ENCODE results near the gene COG4.

Gene COG4

DNA sequence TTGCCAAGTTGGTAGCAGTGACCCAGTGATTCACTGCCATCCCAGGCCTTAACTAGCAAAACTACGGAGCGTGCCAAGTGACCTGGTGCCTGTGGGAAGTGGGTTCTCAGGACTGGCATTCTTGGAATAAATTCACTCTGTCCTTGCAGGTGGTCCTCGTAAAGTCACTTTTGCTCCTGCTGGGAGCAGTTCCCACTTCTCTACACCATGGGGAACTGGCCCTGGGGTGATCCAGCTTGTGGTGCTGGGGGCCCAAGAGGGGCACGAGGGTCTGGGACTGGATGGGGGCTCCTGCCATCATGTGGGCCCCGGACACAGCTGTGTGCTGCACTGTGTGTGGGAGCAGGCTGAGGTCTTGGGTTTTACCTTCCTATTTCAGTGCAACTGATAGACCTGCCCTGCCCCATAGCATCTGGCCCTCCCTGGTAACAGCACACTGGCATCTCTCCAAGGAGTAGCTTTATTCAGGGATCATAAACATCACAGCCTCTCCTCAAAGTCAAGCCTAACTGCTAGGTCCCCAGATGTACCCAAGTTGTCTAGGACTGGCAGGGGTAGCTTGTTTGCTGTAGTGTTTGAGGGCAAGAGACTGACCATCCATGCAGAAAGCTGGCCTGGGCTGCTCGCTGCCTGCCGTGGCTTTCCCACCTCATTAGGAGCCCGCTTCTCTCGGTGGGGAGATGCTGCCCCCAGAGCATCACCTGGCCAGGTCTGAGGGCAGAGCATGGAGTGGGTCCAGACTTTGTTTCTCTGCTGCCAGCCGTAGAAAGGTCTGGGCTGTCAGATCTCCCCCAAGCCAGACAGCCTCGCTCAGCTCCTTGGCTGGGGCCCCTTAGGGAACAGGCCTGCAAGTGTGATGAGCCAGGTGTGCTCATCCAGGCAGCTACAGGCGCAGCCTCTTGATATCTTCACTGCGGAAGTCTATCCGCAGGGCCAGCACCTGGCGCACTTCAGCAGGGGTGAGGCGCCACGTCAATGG lies 42.9 kb downstream of the COG4 start:
- no peak for FAIRE-seq

DNA sequence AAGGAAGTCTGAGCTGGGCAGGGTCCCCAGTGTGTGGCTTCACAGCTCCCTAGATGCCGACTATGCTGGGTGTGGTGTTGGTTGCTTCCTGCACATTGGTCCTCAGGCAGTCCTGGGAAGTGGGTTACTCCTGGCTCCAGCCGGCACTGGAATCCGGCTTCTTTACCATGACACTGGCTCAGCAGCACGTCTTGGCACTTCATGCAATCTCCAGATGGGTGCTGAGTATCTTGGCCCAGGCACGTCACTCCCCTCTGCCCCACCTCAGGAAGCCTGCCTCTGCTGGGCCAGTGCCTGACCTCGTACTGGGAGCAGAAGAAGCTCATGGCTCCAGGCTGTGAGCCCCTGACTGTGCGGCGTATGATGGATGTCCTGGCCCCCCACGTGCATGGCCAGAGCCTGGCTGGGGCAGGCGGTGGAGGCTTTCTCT lies 44.4 kb downstream of the COG4 start:
- FAIRE-seq: no peak
- DNase-seq (ENCODE audit: low spot score): no peak

More for the DNA sequence above, 42.9 kb downstream of the COG4 start:
- DNase-seq (ENCODE audit: low spot score): no peak

DNA sequence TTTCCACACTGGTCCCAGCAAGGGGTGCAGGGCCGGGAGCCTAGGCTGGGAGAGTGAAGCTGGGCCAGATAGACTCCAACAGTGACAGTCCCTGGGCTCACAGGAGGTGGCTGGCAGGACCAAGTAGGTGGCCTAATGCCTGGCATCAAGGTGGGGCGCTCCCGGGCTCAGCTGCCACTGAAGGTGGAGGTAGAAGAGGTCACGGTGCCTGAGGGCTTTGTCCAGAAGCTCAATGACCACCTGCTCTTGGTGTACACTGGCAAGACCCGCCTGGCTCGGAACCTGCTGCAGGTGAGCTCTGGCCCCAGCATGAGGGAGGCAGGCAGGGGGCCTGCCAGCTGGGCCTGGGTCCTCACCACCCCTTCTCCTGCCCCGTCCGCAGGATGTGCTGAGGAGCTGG lies 45.2 kb downstream of the COG4 start:
- DNase-seq (ENCODE audit: low spot score): no peak
- no peak for FAIRE-seq

GRCh38 chr16:70476272-70477020 lies 46.9 kb downstream of the COG4 start:
- FAIRE-seq (peak; percentile 93), DNase-seq (ENCODE audit: low spot score) (peak; percentile 85)

GRCh38 chr16:70475054-70475871 lies 48.1 kb downstream of the COG4 start:
- DNase-seq (ENCODE audit: low spot score) (no peak), FAIRE-seq (no peak)

DNA sequence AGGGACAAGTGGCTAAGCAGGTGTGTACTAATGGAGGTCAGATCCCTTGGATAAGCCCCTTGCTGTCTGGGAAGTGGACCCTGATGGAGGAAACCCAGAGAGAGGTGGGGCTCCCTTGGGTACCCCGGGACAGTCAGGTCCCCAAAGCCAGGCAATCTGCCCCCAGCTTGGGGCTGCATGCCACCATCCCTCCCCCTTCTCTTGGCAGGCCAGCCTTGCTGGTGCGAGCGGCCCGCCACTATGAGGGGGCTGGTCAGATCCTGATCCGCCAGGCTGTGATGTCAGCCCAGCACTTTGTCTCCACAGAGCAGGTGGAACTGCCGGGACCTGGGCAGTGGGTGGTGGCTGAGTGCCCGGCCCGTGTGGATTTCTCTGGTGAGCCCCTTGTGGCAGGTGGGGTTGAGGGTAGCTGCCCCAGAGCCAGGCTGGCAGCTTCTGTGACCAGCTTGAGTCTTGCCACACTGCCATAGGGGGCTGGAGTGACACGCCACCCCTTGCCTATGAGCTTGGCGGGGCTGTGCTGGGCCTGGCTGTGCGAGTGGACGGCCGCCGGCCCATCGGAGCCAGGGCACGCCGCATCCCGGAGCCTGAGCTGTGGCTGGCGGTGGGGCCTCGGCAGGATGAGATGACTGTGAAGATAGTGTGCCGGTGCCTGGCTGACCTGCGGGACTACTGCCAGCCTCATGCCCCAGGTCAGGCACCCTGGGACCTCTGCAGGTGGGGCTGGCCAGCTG lies 48.9 kb downstream of the COG4 start:
- DNase-seq (ENCODE audit: low spot score) (no peak), FAIRE-seq (no peak)

GRCh38 chr16:70473446-70474319 lies 49.7 kb downstream of the COG4 start:
- DNase-seq (ENCODE audit: low spot score) (no peak), FAIRE-seq (no peak)

GRCh38 chr16:70472786-70473433 lies 50.4 kb downstream of the COG4 start:
- FAIRE-seq (no peak), DNase-seq (ENCODE audit: low spot score) (no peak)

- DNase-seq (ENCODE audit: low spot score) (no peak), FAIRE-seq (no peak)
These were observed 52.4 kb downstream of the COG4 start for GRCh38 chr16:70470927-70471341.

- no peak for FAIRE-seq
- no peak for DNase-seq (ENCODE audit: low spot score)
These were observed 53.0 kb downstream of the COG4 start for GRCh38 chr16:70470141-70470926.

DNA sequence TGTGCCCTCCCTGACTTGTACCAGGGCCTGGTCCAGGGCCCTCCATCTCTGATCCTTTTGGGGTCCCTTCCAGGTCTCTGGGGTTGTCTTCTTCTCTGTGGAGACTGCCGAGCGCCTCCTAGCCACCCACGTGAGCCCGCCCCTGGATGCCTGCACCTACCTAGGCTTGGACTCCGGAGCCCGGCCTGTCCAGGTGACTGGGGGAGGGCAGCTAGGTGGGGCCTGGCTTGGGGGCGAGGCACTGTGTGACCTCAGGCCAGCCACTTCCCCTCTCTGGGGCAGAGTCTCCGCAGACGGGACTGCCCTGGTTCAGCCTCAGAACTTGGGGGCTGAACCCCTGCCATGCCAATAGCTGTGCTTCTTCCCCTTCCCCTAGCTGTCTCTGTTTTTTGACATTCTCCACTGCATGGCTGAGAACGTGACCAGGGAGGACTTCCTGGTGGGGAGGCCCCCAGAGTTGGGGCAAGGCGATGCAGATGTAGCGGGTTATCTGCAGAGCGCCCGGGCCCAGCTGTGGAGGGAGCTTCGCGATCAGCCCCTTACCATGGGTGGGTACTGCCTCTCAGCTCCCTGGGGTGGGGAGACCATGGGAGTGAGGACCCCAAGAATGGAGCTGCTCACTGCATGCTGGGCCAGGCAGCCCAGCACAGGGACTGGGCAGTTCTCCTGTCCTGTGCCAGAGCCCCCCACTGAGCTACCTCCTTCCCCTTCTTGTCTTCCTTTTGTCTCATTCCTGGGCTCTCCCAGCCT lies 54.4 kb downstream of the COG4 start:
- DNase-seq (ENCODE audit: low spot score): no peak
- no peak for FAIRE-seq

DNA sequence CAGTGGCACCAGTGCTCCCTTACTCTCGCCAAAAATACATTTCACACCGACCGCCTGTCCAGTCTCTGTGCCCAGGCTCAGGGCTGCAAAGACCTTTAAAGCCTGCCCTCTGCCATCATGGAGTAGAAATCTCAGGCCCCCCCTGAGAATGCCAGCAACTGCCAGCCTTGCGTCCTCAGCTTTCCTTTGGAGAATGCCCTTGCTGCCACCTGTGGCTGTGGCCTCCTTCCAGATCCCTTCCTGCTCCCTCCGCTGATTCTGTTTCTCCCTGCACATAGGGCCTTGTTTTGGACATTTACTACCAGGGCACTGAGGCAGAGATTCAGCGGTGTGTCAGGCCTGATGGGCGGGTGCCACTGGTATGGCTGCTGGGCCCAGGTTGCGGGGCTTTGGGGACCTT lies 55.7 kb downstream of the COG4 start:
- FAIRE-seq: no peak
- DNase-seq (ENCODE audit: low spot score): no peak

- no peak for FAIRE-seq
- no peak for DNase-seq (ENCODE audit: low spot score)
These were observed 56.2 kb downstream of the COG4 start for GRCh38 chr16:70467113-70467512.

- no peak for FAIRE-seq
These were observed 56.6 kb downstream of the COG4 start for GRCh38 chr16:70466805-70467076.

GRCh38 chr16:70465999-70466804 lies 57.2 kb downstream of the COG4 start:
- no peak for FAIRE-seq
- no peak for DNase-seq (ENCODE audit: low spot score)

More at GRCh38 chr16:70466805-70467076, 56.6 kb downstream of the COG4 start:
- DNase-seq (ENCODE audit: low spot score): no peak

DNA sequence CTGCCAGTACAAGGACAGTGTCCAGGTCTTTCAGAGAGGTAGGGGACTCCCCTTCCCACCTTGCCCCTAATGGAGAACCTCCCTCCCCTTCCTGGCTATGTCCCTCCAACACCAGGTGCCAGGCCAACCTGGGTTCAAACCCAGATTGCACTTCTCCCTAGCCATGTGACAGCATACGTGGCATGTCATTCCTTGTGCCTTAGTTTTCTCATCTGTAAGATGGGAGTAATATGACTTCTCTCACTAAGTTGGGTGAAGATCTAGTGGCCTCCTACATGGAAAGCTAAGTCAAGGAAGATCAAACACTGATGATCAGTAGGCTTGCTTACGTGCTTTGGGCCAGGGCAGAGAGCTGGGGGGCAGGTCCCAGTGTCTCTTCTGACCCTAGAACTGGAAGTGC lies 60.1 kb downstream of the COG4 start:
- DNase-seq (ENCODE audit: low spot score): no peak
- no peak for FAIRE-seq

GRCh38 chr16:70460737-70461261 lies 62.6 kb downstream of the COG4 start:
- DNase-seq (ENCODE audit: low spot score) (peak; percentile 58), FAIRE-seq (no peak)
